ENCODE data around the gene ACAN. TPM values are rescaled to one million over a fixed set of nuclear protein-coding genes. Genes with fewer than 3 reads are reported as not detected.

The ACAN gene
- total RNA-seq, 1 donor from 2014 or later: 0.13 TPM

GRCh38 chr15:88859550-88859949 is 56.3 kb downstream of the ACAN start:
- no peak overlapping the region for H3K27ac Mint-ChIP-seq
- no peak for TF ChIP-seq CTCF (IDR thresholded peaks at IDR 0.05; ENCODE audit: unreplicated experiment)
- no peaks in the 10 kb centered on the region for H3K36me3 Mint-ChIP-seq
- H3K27me3 Mint-ChIP-seq (ENCODE audit: low read depth): peaks cover 32% of the 10 kb centered on the region
- no peak for DNase-seq (ENCODE audit: low spot score in 2 of 2, unreplicated experiment in 2 of 2)
- H3K4me3 Mint-ChIP-seq: no peak overlapping the region
- peaks cover 6% of the 10 kb centered on the region for H3K9me3 Mint-ChIP-seq
- H3K4me1 Mint-ChIP-seq: no peaks in the 10 kb centered on the region

DNA sequence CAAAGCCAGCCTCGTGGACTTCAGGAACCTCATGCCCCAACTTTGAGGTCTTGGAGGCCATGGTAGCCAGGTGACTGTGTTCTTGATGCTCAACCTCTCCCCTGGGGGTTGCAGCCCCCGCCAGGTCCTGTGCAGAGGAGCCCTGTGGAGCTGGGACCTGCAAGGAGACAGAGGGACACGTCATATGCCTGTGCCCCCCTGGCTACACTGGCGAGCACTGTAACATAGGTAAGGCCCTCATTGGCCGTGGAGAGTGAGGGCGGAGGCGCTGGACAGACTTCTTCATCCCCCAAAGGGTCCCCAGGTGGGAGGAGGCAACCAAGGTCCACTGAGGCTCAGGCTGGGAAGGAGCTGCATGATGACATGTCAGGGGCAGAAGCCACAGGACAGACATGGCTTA is 57.0 kb downstream of the ACAN start:
- Mint-ChIP-seq H3K9me3 (peaks cover 4% of the 10 kb centered on the region), H3K36me3 (no peaks in the 10 kb centered on the region), H3K27ac (no peak overlapping the region), H3K27me3 (ENCODE audit: low read depth) (peaks cover 29% of the 10 kb centered on the region), H3K4me3 (no peak overlapping the region), H3K4me1 (no peaks in the 10 kb centered on the region)
- no peak for DNase-seq (ENCODE audit: low spot score in 2 of 2, unreplicated experiment in 2 of 2)
- TF ChIP-seq CTCF (IDR thresholded peaks at IDR 0.05; ENCODE audit: unreplicated experiment): no peak

- H3K27me3 Mint-ChIP-seq (ENCODE audit: low read depth): peaks cover 40% of the 10 kb centered on the region
- no peak for TF ChIP-seq CTCF (IDR thresholded peaks at IDR 0.05; ENCODE audit: unreplicated experiment)
- H3K27ac Mint-ChIP-seq: no peak overlapping the region
- no peak overlapping the region for H3K4me3 Mint-ChIP-seq
- H3K4me1 Mint-ChIP-seq: no peaks in the 10 kb centered on the region
- H3K36me3 Mint-ChIP-seq: no peaks in the 10 kb centered on the region
- H3K9me3 Mint-ChIP-seq: peaks cover 4% of the 10 kb centered on the region
- no peak for DNase-seq (ENCODE audit: low spot score in 2 of 2, unreplicated experiment in 2 of 2)
Measured at GRCh38 chr15:88863412-88863811, 60.2 kb downstream of the ACAN start.

DNA sequence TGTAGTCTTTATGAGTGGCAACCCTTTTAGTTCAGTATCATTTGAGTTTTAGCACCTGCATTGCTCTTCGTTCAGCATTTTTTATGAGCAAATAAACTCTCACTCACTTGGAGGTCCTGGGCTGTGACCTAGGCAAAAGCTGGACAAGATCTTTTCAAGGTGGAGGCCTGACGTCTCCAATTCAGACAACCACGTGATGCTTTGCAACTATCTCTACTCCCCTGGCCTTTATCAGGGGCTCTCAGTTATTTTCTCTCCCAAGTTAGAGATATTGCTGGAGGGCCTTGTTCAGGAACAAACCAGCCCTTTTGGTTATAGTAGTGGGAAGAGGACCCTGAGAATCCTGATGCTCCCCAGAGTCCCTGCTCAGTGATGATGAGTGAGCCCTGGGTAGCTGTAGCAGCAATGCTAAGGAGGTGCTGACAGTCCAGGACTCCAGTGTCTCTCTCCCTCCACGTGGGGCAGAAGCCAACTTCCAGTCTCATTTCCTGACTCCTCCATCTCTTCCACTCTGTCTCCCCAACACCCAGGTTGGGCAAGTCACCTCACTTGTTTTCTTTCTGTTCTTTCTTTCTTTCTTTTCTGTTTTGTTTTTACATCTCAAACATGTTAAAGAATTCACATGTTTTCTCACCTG is 61.7 kb downstream of the ACAN start:
- Mint-ChIP-seq H3K4me1 (no peaks in the 10 kb centered on the region), H3K36me3 (no peaks in the 10 kb centered on the region), H3K27me3 (ENCODE audit: low read depth) (peaks cover 37% of the 10 kb centered on the region), H3K9me3 (peaks cover 4% of the 10 kb centered on the region), H3K27ac (no peak overlapping the region), H3K4me3 (no peak overlapping the region)
- no peak for TF ChIP-seq CTCF (IDR thresholded peaks at IDR 0.05; ENCODE audit: unreplicated experiment)
- no peak for DNase-seq (ENCODE audit: low spot score in 2 of 2, unreplicated experiment in 2 of 2)

DNA sequence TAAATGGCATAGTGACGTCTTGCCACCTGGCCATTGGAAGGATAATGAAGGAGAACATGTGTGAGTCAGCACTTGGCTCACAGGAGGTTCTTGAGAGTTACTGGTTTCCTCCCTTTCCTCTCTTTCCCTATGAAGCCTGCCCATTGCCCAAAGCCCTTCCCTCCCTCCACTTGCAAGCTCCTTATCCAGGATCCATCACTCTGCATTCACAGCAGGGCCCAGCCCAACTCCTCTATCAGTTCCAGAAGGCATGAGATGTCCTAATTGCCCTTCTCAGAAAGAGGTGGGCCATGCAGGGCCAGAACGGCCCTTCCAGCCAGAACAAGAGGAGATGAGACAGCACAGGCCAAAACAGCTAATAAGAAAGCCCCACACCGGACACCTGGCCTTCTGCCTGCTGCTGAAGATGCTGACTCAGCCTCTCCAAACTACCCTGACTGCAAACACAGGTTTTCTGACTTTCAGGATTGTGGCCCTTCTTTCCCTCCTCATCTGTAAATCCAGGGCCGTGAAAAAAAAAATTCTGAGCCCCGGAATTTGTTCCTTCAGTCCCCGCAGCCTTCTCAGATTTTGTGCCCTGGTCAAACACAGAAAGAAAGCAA is 62.4 kb downstream of the ACAN start:
- DNase-seq (ENCODE audit: low spot score in 2 of 2, unreplicated experiment in 2 of 2): no peak
- Mint-ChIP-seq H3K27me3 (ENCODE audit: low read depth) (peaks cover 36% of the 10 kb centered on the region), H3K27ac (no peak overlapping the region), H3K4me3 (no peak overlapping the region), H3K9me3 (peaks cover 4% of the 10 kb centered on the region), H3K36me3 (no peaks in the 10 kb centered on the region), H3K4me1 (no peaks in the 10 kb centered on the region)
- TF ChIP-seq CTCF (IDR thresholded peaks at IDR 0.05; ENCODE audit: unreplicated experiment): no peak
